Measurements from ENCODE around the gene TBX2. TPM values are rescaled to one million over a fixed set of nuclear protein-coding genes. Genes with fewer than 3 reads are reported as not detected.
"Not testable (repeated sequence)": the region's sequence is repeated elsewhere in the genome, so short reads cannot be mapped to it uniquely, and the experiment has no call there.

The TBX2 gene
- total RNA-seq, 1 donor from 2014 or later = not detected

DNA sequence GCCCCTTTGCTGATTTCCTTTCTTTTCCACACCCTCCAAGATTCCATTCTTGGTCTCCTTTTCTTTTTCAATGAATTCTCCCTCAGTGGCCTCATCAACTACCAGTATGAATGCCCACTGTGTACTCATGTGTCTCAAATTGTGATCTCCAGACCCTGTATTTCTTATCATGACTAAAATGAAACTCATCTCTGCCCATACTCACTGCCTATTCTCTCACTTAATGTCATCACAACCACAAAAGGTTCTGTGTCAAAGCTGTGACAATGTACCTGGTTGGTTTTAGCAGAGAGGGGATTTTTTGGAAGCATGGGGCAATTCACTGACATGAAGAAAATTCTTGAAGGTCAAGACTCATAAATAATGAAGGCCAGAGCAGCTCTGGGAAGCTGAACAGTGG is 41.1 kb downstream of the TBX2 start:
- peaks cover 7% of the 10 kb centered on the region for H3K4me1 ChIP-seq
- no peak overlapping the region for H3K4me2 ChIP-seq
- H3F3A ChIP-seq (ENCODE audit: low read depth) = no peaks in the 10 kb centered on the region
- H3K79me2 ChIP-seq (ENCODE audit: low read depth) = no peaks in the 10 kb centered on the region
- H3K9me3 ChIP-seq (ENCODE audit: low read depth) = no peaks in the 10 kb centered on the region
- DNase-seq (ENCODE audit: low spot score) = no peak
- peaks cover 16% of the 10 kb centered on the region for H3K27me3 ChIP-seq
- no peaks in the 10 kb centered on the region for H4K20me1 ChIP-seq (ENCODE audit: low read depth)
- Mint-ChIP-seq H3K4me3 (no peak overlapping the region), H3K36me3 (no peaks in the 10 kb centered on the region), H3K27ac (no peak overlapping the region), H3K9me3 (peaks cover 11% of the 10 kb centered on the region), H3K27me3 (ENCODE audit: insufficient read depth, low read depth) (peaks cover 5% of the 10 kb centered on the region), H3K4me1 (peaks cover 6% of the 10 kb centered on the region)
- no peak overlapping the region for H3K9ac ChIP-seq
- H3K27ac ChIP-seq = no peak overlapping the region
- no peak overlapping the region for H2AFZ ChIP-seq (replicated peaks)
- no peak overlapping the region for H3K4me3 ChIP-seq
- H3K36me3 ChIP-seq = no peaks in the 10 kb centered on the region
- no peak for TF ChIP-seq EZH2 (IDR thresholded peaks at IDR 0.05)
- TF ChIP-seq EZH2phosphoT487 (IDR thresholded peaks at IDR 0.05) = no peak
- TF ChIP-seq CTCF (IDR thresholded peaks at IDR 0.05) = no peak

DNA sequence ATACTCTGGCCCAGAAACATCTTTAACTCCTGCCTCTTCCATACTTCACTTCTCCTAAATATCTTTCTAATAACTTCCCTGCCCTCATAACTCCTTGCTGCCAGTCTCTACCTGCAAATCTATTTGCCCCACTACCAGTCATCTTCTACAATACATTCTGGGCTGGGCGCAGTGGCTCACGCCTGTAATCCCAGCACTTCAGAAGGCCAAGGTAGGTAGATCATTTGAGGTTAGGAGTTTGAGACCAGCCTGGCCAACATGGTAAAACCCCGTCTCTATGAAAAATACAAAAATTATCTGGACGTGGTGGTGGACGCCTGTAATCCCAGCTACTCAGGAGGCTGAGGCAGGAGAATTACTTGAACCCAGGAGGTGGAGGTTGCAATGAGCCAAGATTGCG is 41.9 kb downstream of the TBX2 start:
- H3K4me1 ChIP-seq; H3K27ac ChIP-seq; H3K79me2 ChIP-seq (ENCODE audit: low read depth); H3K4me3 ChIP-seq; H3K9me3 ChIP-seq (ENCODE audit: low read depth); H3K9ac ChIP-seq; H3K4me2 ChIP-seq; DNase-seq (ENCODE audit: low spot score); H3K27me3 Mint-ChIP-seq (ENCODE audit: insufficient read depth, low read depth); H3K36me3 ChIP-seq; H3K4me1 Mint-ChIP-seq; H3K4me3 Mint-ChIP-seq; H3K27ac Mint-ChIP-seq; H2AFZ ChIP-seq (replicated peaks); H3K36me3 Mint-ChIP-seq; H3F3A ChIP-seq (ENCODE audit: low read depth); H4K20me1 ChIP-seq (ENCODE audit: low read depth): not testable (repeated sequence)
- peaks cover 11% of the 10 kb centered on the region for H3K9me3 Mint-ChIP-seq
- peaks cover 24% of the 10 kb centered on the region for H3K27me3 ChIP-seq

- Histone ChIP-seq H3K36me3 (no peaks in the 10 kb centered on the region), H3K4me1 (peaks cover 7% of the 10 kb centered on the region), H4K20me1 (ENCODE audit: low read depth) (no peaks in the 10 kb centered on the region), H3F3A (ENCODE audit: low read depth) (no peaks in the 10 kb centered on the region), H3K4me3 (no peak overlapping the region), H3K9me3 (ENCODE audit: low read depth) (no peaks in the 10 kb centered on the region), H3K79me2 (ENCODE audit: low read depth) (no peaks in the 10 kb centered on the region), H3K27ac (no peak overlapping the region), H3K9ac (no peak overlapping the region), H2AFZ (replicated peaks) (no peak overlapping the region), H3K27me3 (peaks cover 32% of the 10 kb centered on the region), H3K4me2 (peak overlapping the region; percentile 35)
- peaks cover 5% of the 10 kb centered on the region for H3K27me3 Mint-ChIP-seq (ENCODE audit: insufficient read depth, low read depth)
- no peak overlapping the region for H3K4me3 Mint-ChIP-seq
- peaks cover 6% of the 10 kb centered on the region for H3K4me1 Mint-ChIP-seq
- no peak for DNase-seq (ENCODE audit: low spot score)
- TF ChIP-seq EZH2 (IDR thresholded peaks at IDR 0.05) (no peak), CTCF (IDR thresholded peaks at IDR 0.05) (no peak), EZH2phosphoT487 (IDR thresholded peaks at IDR 0.05) (no peak)
- no peak overlapping the region for H3K27ac Mint-ChIP-seq
- H3K36me3 Mint-ChIP-seq = no peaks in the 10 kb centered on the region
- peaks cover 8% of the 10 kb centered on the region for H3K9me3 Mint-ChIP-seq
Observed at GRCh38 chr17:61442136-61442775, 42.6 kb downstream of the TBX2 start.

DNA sequence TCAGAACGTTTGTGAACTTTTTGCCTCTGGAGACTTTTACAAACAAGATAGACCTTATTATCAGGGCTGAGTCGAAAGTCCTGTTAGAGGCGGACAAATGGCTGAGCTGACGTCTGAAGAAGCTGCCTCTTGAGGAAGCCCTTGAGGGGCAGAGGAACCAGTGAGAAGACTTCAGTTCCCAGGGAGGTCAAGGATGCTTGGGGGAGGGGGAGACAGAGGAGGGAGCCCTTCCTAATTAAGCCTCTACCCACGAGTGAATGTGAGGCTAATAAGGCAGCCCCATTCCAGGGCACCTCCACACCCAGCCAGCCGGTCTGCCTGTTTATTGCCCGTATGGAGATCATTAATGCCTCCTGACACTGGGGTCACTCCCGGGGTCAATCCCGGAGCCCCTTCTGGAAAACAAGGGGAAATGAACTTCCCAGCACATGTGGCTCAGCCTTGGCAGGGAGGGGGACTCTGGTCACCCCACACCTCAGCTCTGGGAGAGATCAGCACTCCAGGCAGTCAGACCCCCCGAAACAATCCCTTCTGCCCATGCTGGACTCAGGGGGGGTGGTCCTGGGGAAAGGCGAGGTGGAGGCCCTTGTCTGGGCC is 43.3 kb downstream of the TBX2 start:
- no peak overlapping the region for H2AFZ ChIP-seq (replicated peaks)
- no peaks in the 10 kb centered on the region for H3F3A ChIP-seq (ENCODE audit: low read depth)

More for the DNA sequence above, 43.3 kb downstream of the TBX2 start:
- TF ChIP-seq EZH2phosphoT487 (IDR thresholded peaks at IDR 0.05) (no peak), CTCF (IDR thresholded peaks at IDR 0.05) (no peak), EZH2 (IDR thresholded peaks at IDR 0.05) (no peak)
- no peak overlapping the region for H3K9ac ChIP-seq
- no peaks in the 10 kb centered on the region for H3K9me3 ChIP-seq (ENCODE audit: low read depth)
- H3K36me3 ChIP-seq = no peaks in the 10 kb centered on the region
- Mint-ChIP-seq H3K27me3 (ENCODE audit: insufficient read depth, low read depth) (peaks cover 5% of the 10 kb centered on the region), H3K36me3 (no peaks in the 10 kb centered on the region), H3K4me1 (peaks cover 6% of the 10 kb centered on the region), H3K9me3 (peaks cover 4% of the 10 kb centered on the region), H3K27ac (no peak overlapping the region), H3K4me3 (no peak overlapping the region)
- no peak overlapping the region for H3K4me3 ChIP-seq
- H3K79me2 ChIP-seq (ENCODE audit: low read depth) = no peaks in the 10 kb centered on the region
- H3K4me2 ChIP-seq = no peak overlapping the region
- no peaks in the 10 kb centered on the region for H4K20me1 ChIP-seq (ENCODE audit: low read depth)
- no peak overlapping the region for H3K27ac ChIP-seq
- peaks cover 7% of the 10 kb centered on the region for H3K4me1 ChIP-seq
- DNase-seq (ENCODE audit: low spot score) = no peak
- peaks cover 39% of the 10 kb centered on the region for H3K27me3 ChIP-seq
